GM13977 (cell line): Measurements from ENCODE around the gene CREG2.

ENCODE experiments used
- DNase-seq: peaks from one replicate; pipeline ENCODE4 v3.0.0; 2012; ENCODE audit warnings: low spot score
- CTCF ChIP-seq: IDR thresholded peaks from 2 replicates; pipeline ENCODE4 v1.5.1; 2012; ENCODE audit warnings: mild to moderate bottlenecking, control low read depth; ENCODE audit not compliant: insufficient read depth; ENCODE audit errors: extremely low read depth, missing control alignments
- in situ Hi-C: fragments of 300-500 bp; cut with MboI; formaldehyde crosslinking; loops from one replicate; pipeline ENCODE4 v1.12.0; 2022; ENCODE audit warnings: low sequenced_read_pairs, low pct_unique_long_range_greater_than_20kb, mixed read lengths, inconsistent platforms; ENCODE audit not compliant: unreplicated experiment

The CREG2 gene

DNA sequence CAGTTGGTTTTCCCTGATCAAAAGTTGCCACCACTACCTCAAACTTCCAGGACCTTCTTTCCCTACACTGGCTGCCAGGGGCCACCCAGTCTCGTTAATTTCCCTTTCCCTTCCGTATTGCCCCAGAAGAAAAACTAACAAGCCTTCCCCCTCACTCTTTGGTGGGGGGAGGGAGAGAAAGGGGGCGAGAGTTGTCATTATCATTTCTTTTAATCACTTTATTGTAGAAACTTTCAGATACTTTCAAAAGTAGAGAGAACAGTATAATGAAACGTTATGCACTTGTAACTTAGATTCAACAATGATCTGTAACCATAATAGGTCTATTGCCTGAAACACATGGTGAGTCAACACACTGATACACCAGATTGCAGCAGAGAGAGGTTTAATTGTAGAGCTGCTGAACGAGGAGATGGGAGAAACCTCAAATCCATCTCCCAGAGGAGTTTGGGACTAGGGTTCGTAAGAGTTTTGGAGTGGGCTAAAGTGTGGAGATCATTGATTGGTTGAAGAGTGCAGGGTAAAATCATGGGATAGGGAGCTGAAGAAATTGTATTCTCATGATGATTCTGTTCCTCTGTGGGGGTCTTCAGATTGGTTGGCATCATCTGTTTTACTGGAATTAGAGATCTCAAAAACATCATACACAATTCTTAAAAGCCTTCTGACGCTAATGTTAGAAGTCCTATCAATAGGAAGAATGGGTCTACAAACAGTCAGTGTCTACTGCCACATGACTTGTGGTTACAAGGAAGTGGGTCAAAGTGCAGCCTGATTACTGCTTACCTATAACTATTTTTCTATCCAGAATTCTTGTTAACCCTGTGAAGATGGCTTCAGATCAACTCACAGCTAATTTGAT is 76.2 kb downstream of the CREG2 start:
- TF ChIP-seq CTCF: no peak
- in situ Hi-C loops: no loop called here
- no peak for DNase-seq

DNA sequence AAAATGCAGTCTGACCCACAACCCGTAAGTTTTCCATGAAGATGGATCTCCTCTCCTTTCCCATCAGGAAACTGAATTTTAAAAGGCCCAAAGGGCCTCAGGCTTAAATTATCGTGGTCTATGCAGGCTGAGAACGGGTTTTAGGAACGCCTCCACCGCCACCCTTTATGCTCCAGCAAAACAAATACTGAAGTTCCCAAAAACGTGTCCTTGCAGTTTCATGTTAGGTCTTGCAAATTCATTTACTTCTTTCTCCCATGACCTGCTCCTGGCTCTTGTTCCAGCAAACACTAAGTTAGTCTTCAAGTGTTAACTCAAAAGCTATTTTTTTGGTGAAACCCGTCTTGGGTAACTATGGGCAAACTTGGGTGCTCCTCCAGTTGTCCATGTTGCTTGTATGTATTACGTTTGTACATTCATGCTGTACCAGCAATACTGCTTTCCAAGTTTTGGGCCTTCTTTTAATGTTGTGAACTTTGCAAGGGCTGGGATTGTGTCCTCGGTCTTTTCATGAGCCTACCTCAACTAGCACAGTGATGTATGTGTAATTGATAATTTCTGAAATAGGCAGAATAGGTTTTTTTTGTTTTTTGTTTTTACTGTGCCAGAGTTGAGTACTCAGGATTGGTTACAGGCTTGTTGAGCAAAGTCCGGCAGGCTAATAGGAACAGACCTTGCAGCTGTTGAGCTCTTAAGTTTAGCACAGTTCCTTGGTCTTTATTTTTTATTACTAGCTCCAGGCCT is 77.0 kb downstream of the CREG2 start:
- DNase-seq: no peak
- in situ Hi-C loops: no loop called here
- no peak for TF ChIP-seq CTCF

- in situ Hi-C loops: no loop called here
- no peak for TF ChIP-seq CTCF
- DNase-seq: peak; percentile 98
These were observed 78.7 kb downstream of the CREG2 start, which contains the start of gene RNF149 for GRCh38 chr2:101308432-101309210. TSS of gene RNF149 (minus strand) at chr2:101308701. CDS start at chr2:101308588, 113 bp downstream.

DNA sequence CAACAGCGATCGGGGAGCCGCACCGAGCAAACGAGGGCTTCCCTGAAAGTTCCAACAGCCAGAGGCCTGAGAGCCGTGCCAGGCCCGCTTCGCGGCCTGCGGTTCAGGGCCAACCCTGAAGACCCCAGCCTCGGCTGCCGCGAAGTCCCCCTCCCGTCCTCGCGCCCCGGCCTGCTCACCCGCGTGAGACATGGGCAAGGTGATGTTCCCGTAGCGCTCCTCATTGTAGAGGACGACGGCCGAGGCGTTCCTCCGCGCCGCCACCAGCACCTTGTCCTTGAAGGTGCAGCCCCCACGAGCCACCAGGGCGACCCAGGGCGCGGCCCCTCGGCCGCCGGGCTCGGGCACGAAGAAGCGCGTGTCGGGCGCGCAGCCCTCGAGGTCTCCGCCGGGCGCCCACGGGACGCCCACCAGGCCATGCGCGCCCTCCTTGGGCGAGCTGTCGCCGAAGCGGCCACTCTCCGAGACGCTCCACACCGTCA is 79.3 kb downstream of the CREG2 start:
- in situ Hi-C loops: no loop called here
- no peak for TF ChIP-seq CTCF
- DNase-seq: peak; percentile 58

- DNase-seq: peak; percentile 34
- in situ Hi-C loops: no loop called here
- no peak for TF ChIP-seq CTCF
These were observed 79.8 kb downstream of the CREG2 start for GRCh38 chr2:101307503-101307902.

GRCh38 chr2:101306410-101306809 is 80.9 kb downstream of the CREG2 start:
- no peak for DNase-seq
- no peak for TF ChIP-seq CTCF
- in situ Hi-C loops: no loop called here
